Measurements from ENCODE around the gene TMEM144. TPM values are rescaled to one million over a fixed set of nuclear protein-coding genes. Genes with fewer than 3 reads are reported as not detected.

The TMEM144 gene
- total and polyA plus RNA-seq, 2 donors (not counting 1 experiment from before 2014, with no cell fraction given) = 1.5 to 4.6 TPM

DNA sequence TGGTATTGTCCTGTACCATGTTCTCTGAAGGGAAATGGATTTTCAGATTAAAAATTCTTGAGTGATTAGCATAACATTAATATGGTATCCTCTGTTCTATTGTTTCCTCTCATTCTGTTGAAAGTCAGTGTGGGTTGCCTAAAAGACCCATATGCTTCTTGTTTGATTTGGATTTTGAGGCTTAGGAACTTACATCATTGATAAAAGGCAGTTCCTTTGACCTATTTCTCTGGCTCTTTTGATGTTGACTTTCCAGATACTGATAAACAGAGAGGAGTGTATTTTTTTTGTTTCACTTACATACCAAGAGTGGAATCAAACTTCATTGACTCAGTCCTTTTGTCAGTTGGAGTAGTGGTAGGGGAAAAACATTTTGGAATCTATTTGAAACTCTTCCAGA, 32.8 kb downstream of the TMEM144 start:
- TF ChIP-seq, protein P1, sequence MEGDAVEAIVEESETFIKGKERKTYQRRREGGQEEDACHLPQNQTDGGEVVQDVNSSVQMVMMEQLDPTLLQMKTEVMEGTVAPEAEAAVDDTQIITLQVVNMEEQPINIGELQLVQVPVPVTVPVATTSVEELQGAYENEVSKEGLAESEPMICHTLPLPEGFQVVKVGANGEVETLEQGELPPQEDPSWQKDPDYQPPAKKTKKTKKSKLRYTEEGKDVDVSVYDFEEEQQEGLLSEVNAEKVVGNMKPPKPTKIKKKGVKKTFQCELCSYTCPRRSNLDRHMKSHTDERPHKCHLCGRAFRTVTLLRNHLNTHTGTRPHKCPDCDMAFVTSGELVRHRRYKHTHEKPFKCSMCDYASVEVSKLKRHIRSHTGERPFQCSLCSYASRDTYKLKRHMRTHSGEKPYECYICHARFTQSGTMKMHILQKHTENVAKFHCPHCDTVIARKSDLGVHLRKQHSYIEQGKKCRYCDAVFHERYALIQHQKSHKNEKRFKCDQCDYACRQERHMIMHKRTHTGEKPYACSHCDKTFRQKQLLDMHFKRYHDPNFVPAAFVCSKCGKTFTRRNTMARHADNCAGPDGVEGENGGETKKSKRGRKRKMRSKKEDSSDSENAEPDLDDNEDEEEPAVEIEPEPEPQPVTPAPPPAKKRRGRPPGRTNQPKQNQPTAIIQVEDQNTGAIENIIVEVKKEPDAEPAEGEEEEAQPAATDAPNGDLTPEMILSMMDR (conservative IDR thresholded peaks at IDR 0.05 in 1 of 2, IDR thresholded peaks at IDR 0.05 in 1 of 2; ENCODE audit: low read depth in 1 of 2, low read length in 2 of 2) = no peak
- no peak for TF ChIP-seq EZH2 (IDR thresholded peaks at IDR 0.05; ENCODE audit: low read length, missing control alignments)
- no peak for DNase-seq (ENCODE audit: low read depth in 2 of 2)
- Histone ChIP-seq H3K4me2 (ENCODE audit: extremely low read depth, insufficient read depth, low read length) (no peak overlapping the region), H3K36me3 (ENCODE audit: control insufficient read depth, insufficient read depth, low read length) (no peaks in the 10 kb centered on the region), H3K27ac (ENCODE audit: insufficient read depth, low read length) (no peak overlapping the region), H4K20me1 (ENCODE audit: control insufficient read depth, extremely low read depth, insufficient read depth, low read length) (no peaks in the 10 kb centered on the region), H3K27me3 (ENCODE audit: control insufficient read depth, insufficient read depth, low read length) (no peaks in the 10 kb centered on the region), H3K4me1 (ENCODE audit: control insufficient read depth, extremely low read depth, insufficient read depth, low read length) (no peaks in the 10 kb centered on the region), H3K4me3 (replicated peaks in 1 of 4; ENCODE audit: control extremely low read depth in 1 of 4, insufficient read depth in 1 of 4, low read depth in 3 of 4, low read length in 4 of 4) (no peak overlapping the region), H2AFZ (ENCODE audit: low read length) (no peak overlapping the region), H3K79me2 (ENCODE audit: control insufficient read depth, insufficient read depth, low read length) (no peaks in the 10 kb centered on the region), H3K9ac (ENCODE audit: insufficient read depth, low read length) (no peak overlapping the region), H3K9me3 (ENCODE audit: control insufficient read depth, insufficient read depth, low read depth, low read length) (no peaks in the 10 kb centered on the region)

DNA sequence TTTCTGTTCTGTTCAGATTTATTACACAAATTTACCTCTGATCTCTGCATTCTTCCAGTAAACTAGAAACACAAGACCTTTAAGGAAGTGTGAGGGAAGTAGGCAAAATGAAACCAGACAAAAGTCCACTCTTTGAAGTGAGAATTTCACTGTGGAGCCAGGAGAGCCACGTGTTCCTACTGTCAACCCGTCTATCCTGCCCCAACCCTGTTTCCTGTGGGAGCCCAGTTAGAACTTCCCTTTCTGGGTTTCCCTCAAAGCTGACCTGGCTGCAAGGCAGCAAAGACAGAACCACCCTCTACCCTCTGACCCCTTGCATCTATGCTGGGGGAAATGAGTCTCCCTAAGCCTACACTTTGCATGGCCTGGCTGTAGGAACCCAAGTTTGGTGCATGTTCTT, 40.0 kb downstream of the TMEM144 start:
- Histone ChIP-seq H3K9me3 (ENCODE audit: control insufficient read depth, insufficient read depth, low read depth, low read length) (no peaks in the 10 kb centered on the region), H3K27me3 (ENCODE audit: control insufficient read depth, insufficient read depth, low read length) (no peaks in the 10 kb centered on the region), H3K4me3 (replicated peaks in 1 of 4; ENCODE audit: control extremely low read depth in 1 of 4, insufficient read depth in 1 of 4, low read depth in 3 of 4, low read length in 4 of 4) (no peak overlapping the region), H2AFZ (ENCODE audit: low read length) (no peak overlapping the region), H3K9ac (ENCODE audit: insufficient read depth, low read length) (no peak overlapping the region), H3K4me2 (ENCODE audit: extremely low read depth, insufficient read depth, low read length) (no peak overlapping the region), H4K20me1 (ENCODE audit: control insufficient read depth, extremely low read depth, insufficient read depth, low read length) (no peaks in the 10 kb centered on the region), H3K4me1 (ENCODE audit: control insufficient read depth, extremely low read depth, insufficient read depth, low read length) (no peaks in the 10 kb centered on the region), H3K36me3 (ENCODE audit: control insufficient read depth, insufficient read depth, low read length) (no peaks in the 10 kb centered on the region), H3K79me2 (ENCODE audit: control insufficient read depth, insufficient read depth, low read length) (no peaks in the 10 kb centered on the region), H3K27ac (ENCODE audit: insufficient read depth, low read length) (no peak overlapping the region)
- DNase-seq (ENCODE audit: low read depth in 2 of 2) = no peak
- TF ChIP-seq, protein P1 (conservative IDR thresholded peaks at IDR 0.05 in 1 of 2, IDR thresholded peaks at IDR 0.05 in 1 of 2; ENCODE audit: low read depth in 1 of 2, low read length in 2 of 2) = no peak
- no peak for TF ChIP-seq EZH2 (IDR thresholded peaks at IDR 0.05; ENCODE audit: low read length, missing control alignments)

DNA sequence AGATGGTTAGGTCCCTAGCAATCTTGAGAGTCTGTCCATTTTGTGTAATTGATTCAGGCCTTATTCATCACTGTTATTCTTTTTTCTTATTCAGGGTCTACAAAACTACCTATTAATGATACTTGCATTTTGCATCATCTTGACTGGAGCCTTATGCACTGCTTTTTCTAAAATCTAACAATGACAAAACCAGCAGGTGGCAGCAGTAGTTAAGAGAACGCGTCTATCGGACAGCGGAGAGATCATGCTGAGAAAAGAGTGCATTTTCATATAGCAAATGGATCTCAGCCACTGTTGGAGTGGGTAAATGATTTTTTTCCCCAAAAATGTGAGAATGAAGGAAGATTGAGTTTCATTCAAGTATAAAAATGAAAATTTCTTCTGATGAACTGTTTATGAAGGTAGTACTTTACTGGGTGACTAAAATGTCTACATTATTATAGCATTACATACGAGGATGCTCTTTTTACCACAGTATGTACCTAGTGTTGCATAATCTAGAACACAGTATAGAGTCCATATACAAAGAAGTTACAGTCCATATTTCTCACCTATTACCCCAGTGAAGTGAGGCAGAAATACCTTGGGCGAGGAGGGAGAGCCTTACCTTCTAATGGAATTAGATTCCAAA, 43.2 kb downstream of the TMEM144 start:
- Histone ChIP-seq H3K79me2 (ENCODE audit: control insufficient read depth, insufficient read depth, low read length) (no peaks in the 10 kb centered on the region), H4K20me1 (ENCODE audit: control insufficient read depth, extremely low read depth, insufficient read depth, low read length) (no peaks in the 10 kb centered on the region), H3K27me3 (ENCODE audit: control insufficient read depth, insufficient read depth, low read length) (no peaks in the 10 kb centered on the region), H3K4me2 (ENCODE audit: extremely low read depth, insufficient read depth, low read length) (no peak overlapping the region), H2AFZ (ENCODE audit: low read length) (no peak overlapping the region), H3K27ac (ENCODE audit: insufficient read depth, low read length) (no peak overlapping the region), H3K9me3 (ENCODE audit: control insufficient read depth, insufficient read depth, low read depth, low read length) (no peaks in the 10 kb centered on the region), H3K9ac (ENCODE audit: insufficient read depth, low read length) (no peak overlapping the region), H3K4me1 (ENCODE audit: control insufficient read depth, extremely low read depth, insufficient read depth, low read length) (no peaks in the 10 kb centered on the region), H3K36me3 (ENCODE audit: control insufficient read depth, insufficient read depth, low read length) (no peaks in the 10 kb centered on the region), H3K4me3 (replicated peaks in 1 of 4; ENCODE audit: control extremely low read depth in 1 of 4, insufficient read depth in 1 of 4, low read depth in 3 of 4, low read length in 4 of 4) (no peak overlapping the region)
- TF ChIP-seq, protein P1 (conservative IDR thresholded peaks at IDR 0.05 in 1 of 2, IDR thresholded peaks at IDR 0.05 in 1 of 2; ENCODE audit: low read depth in 1 of 2, low read length in 2 of 2) = peak; percentile 68 to 71
- no peak for TF ChIP-seq EZH2 (IDR thresholded peaks at IDR 0.05; ENCODE audit: low read length, missing control alignments)
- DNase-seq (ENCODE audit: low read depth in 2 of 2) = peak; percentile 40 to 71
